C4-2B (cell line): ENCODE measurements around the gene RELN.

Experiments
- H3K27ac ChIP-seq: fragments of 450-650 bp; 2 replicates; pipeline ENCODE4 v1.5.1; 2017
- ZFX ChIP-seq: fragments of 450-650 bp; IDR thresholded peaks from 2 replicates; pipeline ENCODE4 v1.6.1; 2017
- TF ChIP-seq, protein P1 (sequence below): fragments of 450-650 bp; conservative IDR thresholded peaks from 2 replicates; pipeline ENCODE4 v1.5.1; 2017; ENCODE audit warnings: mild to moderate bottlenecking

Gene RELN

DNA sequence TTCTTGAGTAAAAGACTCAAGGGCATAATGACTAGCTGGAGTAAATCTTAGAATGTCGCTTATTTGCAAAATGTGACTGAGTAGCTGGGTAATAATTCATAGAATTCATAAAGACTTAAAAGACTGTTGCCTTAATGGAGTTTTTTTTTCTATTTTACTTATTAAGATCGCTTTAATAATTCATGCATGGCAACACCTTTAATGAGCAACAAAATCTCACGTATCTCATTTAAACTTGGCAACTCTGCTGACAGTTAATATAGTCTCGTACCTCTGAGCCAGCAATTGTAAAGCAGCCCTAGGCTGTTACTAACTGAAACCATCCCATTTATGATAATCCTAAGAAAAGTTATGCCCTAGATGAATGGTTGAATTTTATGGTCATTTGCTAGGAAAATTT, 455.7 kb downstream of the RELN start:
- no peak overlapping the region for H3K27ac ChIP-seq
- TF ChIP-seq, protein P1, sequence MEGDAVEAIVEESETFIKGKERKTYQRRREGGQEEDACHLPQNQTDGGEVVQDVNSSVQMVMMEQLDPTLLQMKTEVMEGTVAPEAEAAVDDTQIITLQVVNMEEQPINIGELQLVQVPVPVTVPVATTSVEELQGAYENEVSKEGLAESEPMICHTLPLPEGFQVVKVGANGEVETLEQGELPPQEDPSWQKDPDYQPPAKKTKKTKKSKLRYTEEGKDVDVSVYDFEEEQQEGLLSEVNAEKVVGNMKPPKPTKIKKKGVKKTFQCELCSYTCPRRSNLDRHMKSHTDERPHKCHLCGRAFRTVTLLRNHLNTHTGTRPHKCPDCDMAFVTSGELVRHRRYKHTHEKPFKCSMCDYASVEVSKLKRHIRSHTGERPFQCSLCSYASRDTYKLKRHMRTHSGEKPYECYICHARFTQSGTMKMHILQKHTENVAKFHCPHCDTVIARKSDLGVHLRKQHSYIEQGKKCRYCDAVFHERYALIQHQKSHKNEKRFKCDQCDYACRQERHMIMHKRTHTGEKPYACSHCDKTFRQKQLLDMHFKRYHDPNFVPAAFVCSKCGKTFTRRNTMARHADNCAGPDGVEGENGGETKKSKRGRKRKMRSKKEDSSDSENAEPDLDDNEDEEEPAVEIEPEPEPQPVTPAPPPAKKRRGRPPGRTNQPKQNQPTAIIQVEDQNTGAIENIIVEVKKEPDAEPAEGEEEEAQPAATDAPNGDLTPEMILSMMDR = no peak
- TF ChIP-seq ZFX = no peak

DNA sequence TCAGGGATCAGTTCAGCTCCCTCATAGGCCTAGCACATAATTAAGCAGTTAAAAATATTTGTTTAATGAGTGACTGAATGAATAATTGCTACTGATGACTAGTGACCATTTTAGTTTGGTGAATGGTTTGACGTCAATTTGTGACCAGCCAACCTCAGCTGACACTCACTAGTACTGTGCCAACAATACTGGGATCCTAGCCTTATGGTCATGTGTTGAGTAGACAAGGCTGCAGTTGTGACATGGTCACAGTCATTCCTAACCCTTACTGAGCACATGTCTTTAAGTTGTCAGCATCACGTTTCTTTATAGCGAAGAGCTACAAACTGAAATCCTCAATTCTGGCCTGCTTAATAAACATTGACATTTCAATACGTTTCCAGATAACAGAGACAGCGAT, 456.5 kb downstream of the RELN start:
- no peak overlapping the region for H3K27ac ChIP-seq
- TF ChIP-seq ZFX = no peak
- TF ChIP-seq, protein P1 = no peak

DNA sequence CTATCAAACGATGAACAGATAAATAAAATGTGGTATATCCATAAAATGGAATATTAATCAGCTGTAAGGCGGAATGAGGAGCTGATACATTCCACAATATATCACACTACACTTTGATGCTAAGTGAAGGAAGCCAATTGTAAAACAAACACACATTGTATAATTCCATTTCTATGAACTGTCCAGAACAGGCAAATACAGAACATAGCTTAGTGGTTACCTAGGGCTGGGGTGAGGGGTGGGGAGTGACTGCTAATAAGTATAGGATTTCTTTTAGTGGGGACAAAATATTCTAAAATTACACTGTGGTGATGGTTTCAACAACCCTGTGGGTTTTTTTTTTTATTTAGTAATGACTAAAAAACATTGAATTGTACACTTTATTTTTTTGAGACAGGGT, 461.3 kb downstream of the RELN start:
- H3K27ac ChIP-seq = no peak overlapping the region
- TF ChIP-seq, protein P1 = no peak
- TF ChIP-seq ZFX = no peak

DNA sequence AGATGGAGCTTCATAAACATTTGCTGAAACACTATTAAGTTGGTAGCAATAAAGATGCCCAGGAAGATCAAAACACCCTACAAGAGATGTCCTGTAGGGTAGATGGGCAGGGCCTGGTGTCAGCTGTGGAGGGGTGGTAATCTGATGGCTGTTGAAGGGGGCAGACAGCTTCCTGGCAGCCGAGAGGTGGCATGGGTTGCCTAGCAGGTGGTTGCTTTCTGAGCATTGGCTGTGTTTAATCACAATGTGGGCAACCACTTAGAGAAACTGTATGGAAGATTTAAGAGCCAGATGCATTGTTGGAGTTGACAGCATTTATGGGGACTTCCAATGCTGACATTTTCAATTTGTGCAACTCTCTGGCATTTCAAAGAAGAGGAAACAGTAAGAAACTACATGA, 463.5 kb downstream of the RELN start:
- TF ChIP-seq, protein P1 = no peak
- no peak for TF ChIP-seq ZFX
- H3K27ac ChIP-seq = no peak overlapping the region

DNA sequence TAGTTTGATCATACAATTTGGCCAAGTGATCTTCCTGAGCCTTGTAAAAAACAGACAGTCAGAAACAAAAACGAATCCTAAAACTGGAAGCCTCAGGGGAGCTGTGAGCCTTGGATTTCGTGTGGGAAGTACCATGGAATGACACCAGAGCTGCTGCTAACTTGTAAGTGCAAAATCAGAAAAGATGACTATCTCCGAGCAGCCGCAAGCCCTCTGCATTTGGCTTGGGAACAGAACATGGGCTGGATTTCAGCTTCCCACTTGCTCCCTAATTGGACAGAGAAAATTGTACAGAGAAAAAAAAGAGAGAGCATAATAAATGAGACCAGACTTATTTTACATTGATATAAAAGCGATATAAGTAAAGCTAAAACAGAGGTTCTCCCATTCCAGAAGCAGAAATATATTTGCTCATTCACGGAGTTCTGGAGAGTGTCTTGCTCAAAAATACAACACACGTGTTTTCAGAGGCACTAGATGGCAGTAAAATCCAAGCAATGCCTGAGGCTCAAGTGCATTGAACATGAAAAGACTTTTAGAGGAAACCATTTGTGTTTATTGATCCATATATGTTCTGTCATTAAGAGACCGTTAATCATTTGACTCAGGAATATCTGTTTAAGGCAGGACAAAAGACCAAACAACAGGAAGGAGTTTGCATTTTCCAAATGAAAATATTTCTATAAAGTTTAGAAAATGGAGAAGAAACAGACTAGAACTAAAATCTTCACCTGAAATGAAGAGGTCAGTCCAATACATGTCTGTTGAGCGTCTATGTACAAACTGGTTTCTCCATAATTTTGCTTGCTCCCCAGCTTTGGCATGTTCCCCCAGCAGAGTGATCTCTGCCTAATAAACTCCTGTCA, 465.2 kb downstream of the RELN start:
- no peak overlapping the region for H3K27ac ChIP-seq
- no peak for TF ChIP-seq ZFX
- TF ChIP-seq, protein P1 = peak; percentile 77

DNA sequence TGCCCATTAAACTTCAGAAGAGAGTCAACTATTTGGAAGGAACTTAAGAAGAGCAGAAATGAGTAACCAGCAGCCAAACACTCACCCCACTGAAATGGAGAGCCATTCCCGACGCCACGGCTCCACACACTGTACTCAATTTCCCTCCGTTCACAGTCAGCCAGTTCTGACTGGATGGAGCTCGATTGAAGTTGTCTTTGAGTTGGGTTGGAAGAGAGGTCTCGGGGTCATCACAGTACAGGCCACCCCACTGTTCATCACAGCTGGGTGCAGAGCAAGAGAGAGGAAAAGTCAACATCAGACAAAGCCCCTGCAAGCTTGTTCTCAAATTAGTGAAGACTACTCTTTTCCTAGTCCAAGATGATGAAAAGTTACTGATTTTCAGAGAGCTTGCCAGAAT, 467.5 kb downstream of the RELN start:
- no peak overlapping the region for H3K27ac ChIP-seq
- TF ChIP-seq, protein P1 = no peak
- TF ChIP-seq ZFX = no peak

DNA sequence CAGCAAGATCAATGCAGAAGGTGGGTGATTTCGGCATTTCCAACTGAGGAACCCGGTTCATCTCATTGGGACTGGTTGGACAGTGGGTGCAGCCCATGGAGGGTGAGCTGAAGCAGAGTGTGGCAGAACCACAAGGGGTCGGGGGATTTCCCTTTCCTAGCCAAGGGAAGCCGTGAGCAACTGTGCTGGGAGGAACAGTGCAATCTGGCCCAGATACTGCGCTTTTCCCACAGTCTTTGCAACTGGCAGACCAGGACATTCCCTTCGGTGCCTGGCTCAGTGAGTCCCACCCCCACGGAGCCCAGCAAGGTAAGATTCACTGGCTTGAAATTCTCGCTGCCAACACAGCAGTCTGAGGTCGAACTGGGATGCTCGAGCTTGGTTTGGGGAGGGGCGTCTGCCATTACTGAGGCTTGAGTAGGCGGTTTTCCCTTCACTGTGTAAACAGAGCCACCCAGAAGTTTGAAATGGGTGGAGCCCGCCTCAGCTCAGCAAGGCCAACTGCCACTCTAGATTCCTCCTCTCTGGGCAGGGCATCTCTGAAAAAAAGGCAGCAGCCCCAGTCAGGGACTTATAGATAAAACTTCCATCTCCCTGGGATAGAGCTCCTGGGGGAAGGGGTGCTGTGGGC, 484.8 kb downstream of the RELN start:
- TF ChIP-seq ZFX = no peak
- TF ChIP-seq, protein P1 = no peak
- no peak overlapping the region for H3K27ac ChIP-seq
